Dendritic cell treated with granulocyte-macrophage colony-stimulating factor and Interleukin-4, amounts not matched to agents 40 ng/mL and 50 ng/mL, for 4 days (primary cell): ENCODE measurements around the gene TTLL11.
A peak's percentile ranks its signal among the peaks of the same experiment; 100 is the strongest.

Experiments
- H3K27ac Mint-ChIP-seq: one replicate; pipeline ENCODE4 v1.8.0; 2022; ENCODE audit warnings: mild to moderate bottlenecking, mixed read lengths
- H3K27me3 Mint-ChIP-seq: one replicate; pipeline ENCODE4 v1.8.0; 2022; ENCODE audit warnings: mild to moderate bottlenecking, mixed read lengths
- H3K36me3 Mint-ChIP-seq: one replicate; pipeline ENCODE4 v1.8.0; 2022; ENCODE audit warnings: low read depth, mixed read lengths
- H3K4me1 Mint-ChIP-seq: one replicate; pipeline ENCODE4 v1.8.0; 2022; ENCODE audit warnings: low read depth, mixed read lengths
- H3K4me3 Mint-ChIP-seq: one replicate; pipeline ENCODE4 v1.8.0; 2022; ENCODE audit warnings: mild to moderate bottlenecking, moderate library complexity, mixed read lengths
- H3K9me3 Mint-ChIP-seq: one replicate; pipeline ENCODE4 v1.8.0; 2022; ENCODE audit warnings: mixed read lengths
- intact Hi-C: fragments of 100-400 bp; cut with micrococcal nuclease; formaldehyde crosslinking; loops from one replicate; pipeline ENCODE4 v1.15.0; 2022

TTLL11 gene

DNA sequence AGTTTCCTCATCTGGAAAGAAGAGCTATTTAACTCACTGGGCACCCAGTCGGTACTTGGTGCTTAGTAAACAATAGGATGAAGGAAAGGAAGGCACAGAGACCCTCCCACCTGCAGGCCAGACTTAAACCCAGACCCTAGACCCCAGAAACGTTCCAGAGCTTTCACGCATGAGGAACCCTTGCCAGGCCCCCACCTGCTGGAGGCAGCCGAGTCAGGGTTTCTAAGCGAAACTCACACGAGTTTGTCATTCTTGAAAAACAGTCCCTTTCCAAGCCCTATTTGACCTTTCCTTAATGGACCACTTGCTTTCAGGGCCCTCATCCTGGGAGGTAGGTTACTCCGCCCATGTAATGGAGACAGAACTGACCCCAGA lies 35.8 kb upstream of the TTLL11 start:
- H3K27me3 Mint-ChIP-seq = peaks cover 64% of the 10 kb centered on the region
- peaks cover 7% of the 10 kb centered on the region for H3K4me1 Mint-ChIP-seq
- H3K27ac Mint-ChIP-seq = no peak overlapping the region
- no peaks in the 10 kb centered on the region for H3K36me3 Mint-ChIP-seq
- H3K9me3 Mint-ChIP-seq = no peaks in the 10 kb centered on the region
- no peak overlapping the region for H3K4me3 Mint-ChIP-seq
- intact Hi-C loops = no loop called here

DNA sequence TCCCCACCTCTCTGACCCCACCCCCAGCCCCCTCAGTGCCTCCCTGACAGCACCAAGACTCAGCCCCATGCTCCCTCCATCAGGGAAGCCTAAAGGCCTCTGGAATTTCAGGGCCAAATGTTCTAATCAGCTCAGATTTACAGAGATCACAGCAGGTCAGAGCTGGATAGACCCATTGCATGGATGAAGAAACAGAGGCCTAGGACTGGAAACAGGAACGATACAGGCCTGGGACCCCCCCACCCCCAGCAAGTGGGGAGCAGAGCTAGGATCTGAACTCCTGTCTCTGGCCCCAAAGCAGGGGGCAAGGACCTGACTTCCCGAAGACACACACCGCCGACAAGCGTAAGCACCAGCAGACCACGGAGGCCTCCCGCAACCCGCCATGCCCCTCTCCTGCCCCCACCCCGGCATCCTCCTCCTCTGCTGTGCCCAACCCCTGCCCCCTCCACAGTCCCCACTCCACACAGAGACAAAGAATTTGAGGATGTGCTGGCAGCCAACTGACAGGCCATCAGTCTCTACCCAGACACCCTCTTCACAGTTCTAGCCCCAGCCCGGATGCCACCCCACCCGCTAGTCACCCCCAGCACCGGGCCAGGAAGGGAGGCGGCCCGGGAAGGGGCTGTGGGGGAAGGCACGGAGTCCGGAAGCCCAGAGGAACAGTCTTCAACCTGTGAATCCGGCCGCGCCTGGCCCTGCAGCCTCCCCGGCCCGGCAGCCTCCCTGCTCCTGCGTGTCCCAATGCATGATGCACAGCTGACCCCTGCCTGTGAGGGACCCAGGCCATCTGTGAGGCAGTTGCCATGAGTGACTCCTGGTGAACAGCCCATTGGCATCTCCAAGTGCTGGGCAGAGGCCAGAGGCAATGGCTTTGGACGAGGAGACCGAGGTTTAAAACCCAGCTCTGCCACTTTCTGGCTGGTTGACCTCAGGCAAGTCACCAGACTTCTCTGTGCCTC lies 35.2 kb upstream of the TTLL11 start:
- no peak overlapping the region for H3K4me3 Mint-ChIP-seq
- H3K4me1 Mint-ChIP-seq = peaks cover 7% of the 10 kb centered on the region
- H3K36me3 Mint-ChIP-seq = no peaks in the 10 kb centered on the region
- H3K9me3 Mint-ChIP-seq = no peaks in the 10 kb centered on the region
- intact Hi-C loops = no loop called here
- peaks cover 66% of the 10 kb centered on the region for H3K27me3 Mint-ChIP-seq
- no peak overlapping the region for H3K27ac Mint-ChIP-seq

DNA sequence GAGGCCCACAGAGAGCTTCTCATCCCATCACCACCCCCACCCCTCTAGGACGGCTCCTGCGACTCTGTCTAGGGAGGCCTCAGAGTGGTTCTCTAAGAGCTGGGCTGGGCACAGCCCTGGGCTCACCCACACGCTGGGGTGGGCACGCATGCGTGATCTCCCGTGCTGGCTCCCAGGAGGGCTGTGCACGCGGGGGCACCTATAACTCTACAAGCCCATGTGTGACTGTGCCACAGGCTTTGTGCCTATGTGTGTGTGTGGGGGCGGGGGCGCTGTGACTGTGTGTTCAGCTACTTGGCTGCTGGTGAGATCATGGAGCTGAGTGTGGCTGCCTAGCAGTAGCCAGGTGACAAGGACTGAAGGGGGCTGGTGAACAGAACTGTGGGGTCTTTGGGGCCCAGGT lies 34.3 kb upstream of the TTLL11 start:
- Mint-ChIP-seq H3K27ac (no peak overlapping the region), H3K36me3 (no peaks in the 10 kb centered on the region), H3K9me3 (no peaks in the 10 kb centered on the region), H3K27me3 (peaks cover 66% of the 10 kb centered on the region), H3K4me1 (peaks cover 7% of the 10 kb centered on the region), H3K4me3 (no peak overlapping the region)
- intact Hi-C loops = no loop called here

DNA sequence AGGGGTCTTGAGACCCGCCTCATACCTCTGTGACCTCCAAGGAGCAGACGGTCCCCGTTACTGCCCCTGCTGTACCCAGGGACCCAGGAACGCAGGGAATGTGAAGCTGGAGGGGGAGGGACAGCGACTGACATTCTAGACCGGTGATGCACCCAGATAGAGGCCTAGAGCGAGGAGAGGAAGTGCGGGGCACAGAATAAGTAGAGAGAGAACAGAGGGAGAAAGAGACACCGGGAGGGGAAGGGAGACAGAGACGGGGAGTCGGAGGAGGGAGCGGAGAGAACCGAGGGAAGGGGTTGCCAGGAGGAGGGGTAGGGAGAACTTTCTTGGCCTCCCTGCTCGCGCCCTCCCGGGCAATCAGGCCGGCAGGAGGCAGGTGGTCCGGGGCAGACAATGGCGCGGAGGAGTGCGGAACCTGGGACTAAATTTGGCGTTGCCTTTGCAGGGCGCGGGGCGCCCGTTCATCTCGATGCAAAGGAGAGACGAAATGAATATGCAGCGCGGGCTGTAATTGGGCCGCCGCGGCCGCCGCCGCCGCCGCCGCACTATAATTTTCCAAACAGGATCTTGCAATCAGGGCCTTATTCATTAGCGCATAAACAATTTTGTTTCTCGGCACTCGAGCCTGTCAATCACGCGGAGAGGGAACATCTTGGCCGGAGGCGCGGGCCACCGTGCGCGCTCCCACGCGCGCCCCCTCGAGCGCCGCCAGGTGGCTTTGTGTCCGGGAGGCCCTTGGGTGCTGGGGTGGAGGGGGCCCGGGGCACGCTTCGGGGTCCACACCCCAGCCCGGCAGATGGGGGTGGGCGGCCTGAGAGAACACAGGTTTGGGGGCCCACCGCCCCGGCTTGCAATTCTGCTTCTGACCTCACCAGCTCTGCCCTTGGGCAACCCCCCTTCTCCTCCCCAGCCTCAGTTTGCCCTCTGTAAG lies 33.5 kb upstream of the TTLL11 start:
- H3K9me3 Mint-ChIP-seq = no peaks in the 10 kb centered on the region
- intact Hi-C loops = no loop called here
- H3K27me3 Mint-ChIP-seq = peaks cover 60% of the 10 kb centered on the region
- H3K4me1 Mint-ChIP-seq = peaks cover 7% of the 10 kb centered on the region
- H3K4me3 Mint-ChIP-seq = peak overlapping the region; percentile 60
- H3K36me3 Mint-ChIP-seq = no peaks in the 10 kb centered on the region
- H3K27ac Mint-ChIP-seq = no peak overlapping the region

DNA sequence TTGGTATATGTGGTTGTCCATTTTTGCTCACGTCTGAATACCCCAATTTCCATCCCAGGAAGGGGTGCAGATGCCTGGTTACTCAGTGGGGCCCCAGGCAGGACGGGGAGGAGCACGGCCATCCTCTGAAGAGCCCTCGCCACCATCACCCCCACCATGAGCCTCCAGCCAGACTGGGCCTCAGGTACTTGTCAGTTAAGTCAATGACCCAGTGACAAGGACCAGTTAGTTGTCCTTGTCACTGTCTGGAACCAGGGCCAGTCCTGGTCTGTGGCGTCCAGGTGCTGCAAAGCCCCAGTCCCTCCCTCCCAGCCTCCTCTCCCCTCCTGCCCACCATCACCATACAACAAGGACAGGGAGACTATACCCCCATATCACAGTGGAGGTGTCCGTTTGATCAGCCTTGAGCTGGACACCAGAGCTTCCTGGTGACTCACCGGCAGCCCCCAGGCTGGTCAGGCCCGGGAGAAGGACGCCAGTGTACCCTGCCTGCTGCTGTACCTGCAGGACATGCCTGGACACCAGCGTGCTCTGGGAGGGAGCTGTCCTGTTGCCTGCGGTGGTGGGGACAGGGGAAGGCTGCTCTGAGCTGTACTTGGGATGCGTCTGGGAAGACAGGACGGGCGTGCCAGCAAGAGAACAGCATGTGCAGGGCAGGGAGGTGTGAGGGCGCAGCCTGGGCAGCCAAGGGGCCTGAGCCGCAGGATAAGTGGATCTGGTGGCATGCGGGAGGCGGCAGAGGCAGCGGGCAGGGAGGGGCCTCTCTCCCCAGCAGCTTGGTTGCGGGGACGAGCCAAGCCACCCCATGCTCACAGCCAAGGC lies 32.6 kb upstream of the TTLL11 start:
- intact Hi-C loops = loop anchor here (1.0 kb wide), 3 partner anchors 225 to 685 kb away; no protein-coding TSS in a partner anchor
- Mint-ChIP-seq H3K27me3 (peaks cover 54% of the 10 kb centered on the region), H3K4me3 (no peak overlapping the region), H3K4me1 (peaks cover 7% of the 10 kb centered on the region), H3K9me3 (no peaks in the 10 kb centered on the region), H3K27ac (no peak overlapping the region), H3K36me3 (no peaks in the 10 kb centered on the region)

DNA sequence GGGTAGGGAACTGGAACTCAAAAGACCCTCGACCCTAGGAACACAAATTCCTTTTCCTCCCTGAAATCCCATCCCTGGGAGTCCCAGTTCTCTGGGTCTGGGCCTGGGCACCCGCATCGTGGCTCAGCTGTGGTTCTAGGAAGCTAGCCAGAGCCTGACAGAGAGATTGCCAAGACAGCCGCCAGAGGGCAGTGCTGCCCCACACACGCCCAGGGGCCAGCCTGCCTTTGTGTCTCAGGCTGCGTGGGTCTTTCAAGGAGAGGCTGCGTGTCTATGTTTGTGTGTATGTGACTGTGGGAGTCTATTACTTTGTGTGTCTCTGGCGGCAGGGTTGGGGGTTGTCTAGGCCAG lies 32.0 kb upstream of the TTLL11 start:
- peaks cover 7% of the 10 kb centered on the region for H3K4me1 Mint-ChIP-seq
- H3K27ac Mint-ChIP-seq = no peak overlapping the region
- H3K36me3 Mint-ChIP-seq = no peaks in the 10 kb centered on the region
- no peak overlapping the region for H3K4me3 Mint-ChIP-seq
- no peaks in the 10 kb centered on the region for H3K9me3 Mint-ChIP-seq
- H3K27me3 Mint-ChIP-seq = peaks cover 52% of the 10 kb centered on the region
- intact Hi-C loops = loop anchor here (1.0 kb wide), 3 partner anchors 225 to 685 kb away; no protein-coding TSS in a partner anchor

DNA sequence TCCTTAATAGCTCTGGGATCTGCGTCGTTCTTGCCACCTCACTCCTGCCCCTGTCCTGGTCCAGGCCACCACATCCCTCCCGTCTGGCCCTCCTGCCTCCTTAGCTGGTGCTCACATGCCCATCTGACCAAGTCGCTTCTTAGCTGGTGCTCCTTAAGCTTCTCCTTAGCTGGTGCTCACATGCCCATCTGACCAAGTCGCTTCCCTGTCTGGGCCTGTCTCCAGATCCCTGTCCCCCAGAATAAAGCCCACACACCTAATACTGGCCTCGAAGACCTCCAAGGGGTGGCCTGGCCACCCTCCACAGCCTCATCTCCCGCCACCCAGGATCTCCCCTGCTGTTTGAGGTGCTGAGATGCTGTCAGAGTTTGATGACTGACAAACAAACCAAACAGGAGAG lies 31.4 kb upstream of the TTLL11 start:
- Mint-ChIP-seq H3K4me3 (no peak overlapping the region), H3K4me1 (peaks cover 7% of the 10 kb centered on the region), H3K36me3 (no peaks in the 10 kb centered on the region), H3K27me3 (peaks cover 51% of the 10 kb centered on the region), H3K9me3 (no peaks in the 10 kb centered on the region), H3K27ac (no peak overlapping the region)
- intact Hi-C loops = no loop called here

DNA sequence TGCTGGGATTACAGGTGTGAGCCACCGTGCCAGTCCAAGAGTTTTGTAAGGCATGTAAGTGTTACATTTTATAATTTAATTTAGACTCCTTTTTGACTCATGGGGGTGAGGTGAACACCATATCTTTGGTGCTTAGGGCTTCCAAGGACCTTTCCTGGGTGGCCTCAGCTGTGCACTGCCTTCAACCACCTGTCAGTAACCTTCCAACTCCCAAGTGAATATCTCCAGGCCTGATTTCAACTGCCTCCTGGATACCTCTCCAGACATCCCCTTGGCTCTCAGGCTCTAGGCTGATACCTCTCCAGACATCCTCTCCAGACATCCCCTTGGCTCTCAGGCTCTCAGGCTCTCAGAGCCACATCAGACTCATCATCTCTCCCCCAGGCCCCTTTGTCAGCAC lies 30.9 kb upstream of the TTLL11 start:
- intact Hi-C loops = no loop called here
- H3K9me3 Mint-ChIP-seq = no peaks in the 10 kb centered on the region
- peaks cover 49% of the 10 kb centered on the region for H3K27me3 Mint-ChIP-seq
- no peak overlapping the region for H3K27ac Mint-ChIP-seq
- no peak overlapping the region for H3K4me3 Mint-ChIP-seq
- no peaks in the 10 kb centered on the region for H3K36me3 Mint-ChIP-seq
- H3K4me1 Mint-ChIP-seq = peaks cover 7% of the 10 kb centered on the region

DNA sequence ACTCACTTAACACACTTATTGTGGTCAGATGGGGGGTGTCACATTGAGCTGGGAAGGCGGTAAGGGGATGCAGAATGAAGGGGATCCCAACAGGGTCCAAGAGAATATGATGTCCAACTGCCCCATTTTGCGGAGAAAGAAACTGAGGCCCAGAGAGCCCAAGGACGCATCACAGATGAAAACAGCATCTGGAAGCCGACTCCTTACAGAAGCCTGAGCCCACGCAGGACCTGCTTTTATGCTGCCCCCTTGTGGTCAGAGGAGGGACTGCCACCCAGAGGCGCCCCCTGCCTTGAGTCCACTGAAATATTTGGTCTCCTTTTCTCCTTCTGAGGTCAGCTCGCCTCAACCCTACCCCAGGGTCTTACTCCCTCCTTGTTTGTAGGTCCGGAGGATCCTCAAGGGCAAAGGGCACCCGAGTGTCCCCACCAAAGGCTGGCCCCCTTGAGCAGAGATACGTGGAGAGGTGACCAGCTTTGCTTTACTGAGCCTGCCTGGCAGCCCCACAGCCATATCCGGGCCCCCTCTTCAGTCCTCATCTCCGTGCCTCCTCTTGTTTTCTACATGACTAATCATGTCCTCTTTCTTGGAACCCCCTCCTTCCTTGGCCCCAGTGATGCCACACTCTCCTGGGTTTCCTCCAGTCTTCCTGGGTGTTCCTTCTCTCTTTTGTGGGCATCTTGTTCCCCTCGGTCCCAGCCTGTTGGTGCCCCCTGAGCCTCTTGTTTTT lies 30.0 kb upstream of the TTLL11 start:
- Mint-ChIP-seq H3K9me3 (no peaks in the 10 kb centered on the region), H3K27me3 (peaks cover 43% of the 10 kb centered on the region), H3K36me3 (no peaks in the 10 kb centered on the region), H3K27ac (no peak overlapping the region), H3K4me1 (peaks cover 7% of the 10 kb centered on the region), H3K4me3 (no peak overlapping the region)
- intact Hi-C loops = loop anchor here (1.0 kb wide), 1 partner anchor 24 kb away; no protein-coding TSS in a partner anchor

DNA sequence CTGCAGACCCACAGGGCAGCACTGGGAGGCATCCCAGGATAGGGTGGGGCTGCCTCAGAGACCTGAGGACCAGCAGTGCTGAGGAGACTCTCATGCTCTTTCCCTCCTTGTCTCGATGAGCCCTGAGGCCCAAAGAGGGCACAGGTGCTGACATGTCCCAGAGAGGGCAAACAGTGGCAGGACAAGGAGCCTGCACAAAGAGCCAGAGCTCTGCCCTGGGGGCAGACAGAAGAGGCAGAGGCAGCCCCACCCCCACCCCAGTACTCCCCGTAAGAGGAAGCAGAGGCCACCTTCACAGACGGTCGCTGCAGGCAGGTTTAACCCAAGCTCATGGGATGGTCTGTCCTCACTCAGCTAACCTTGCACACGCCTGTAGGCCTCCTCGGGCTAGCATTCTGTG lies 29.4 kb upstream of the TTLL11 start:
- intact Hi-C loops = no loop called here
- Mint-ChIP-seq H3K27me3 (peaks cover 37% of the 10 kb centered on the region), H3K36me3 (no peaks in the 10 kb centered on the region), H3K9me3 (no peaks in the 10 kb centered on the region), H3K4me3 (no peak overlapping the region), H3K27ac (no peak overlapping the region), H3K4me1 (peaks cover 7% of the 10 kb centered on the region)

DNA sequence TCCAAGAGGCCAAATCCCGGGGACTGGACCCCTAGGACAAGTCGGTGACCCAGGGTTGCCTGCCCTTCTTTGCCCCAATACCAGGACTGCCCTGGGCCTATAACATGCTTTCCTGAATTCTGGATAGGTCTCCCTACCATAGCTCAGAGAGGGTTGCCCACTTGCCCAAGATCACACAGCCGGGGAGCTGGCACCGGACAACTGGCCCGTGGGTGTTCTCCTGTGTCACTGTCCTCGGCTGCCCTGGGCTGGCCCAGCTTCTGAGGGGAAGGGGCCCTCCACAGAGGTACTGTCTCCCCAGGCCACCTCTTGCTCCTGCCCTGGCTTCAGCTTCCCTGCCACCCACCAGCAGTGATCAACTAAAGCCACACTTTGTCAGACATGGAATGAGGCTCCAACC lies 28.8 kb upstream of the TTLL11 start:
- H3K4me3 Mint-ChIP-seq = no peak overlapping the region
- no peaks in the 10 kb centered on the region for H3K36me3 Mint-ChIP-seq
- peaks cover 32% of the 10 kb centered on the region for H3K27me3 Mint-ChIP-seq
- H3K4me1 Mint-ChIP-seq = peaks cover 7% of the 10 kb centered on the region
- H3K27ac Mint-ChIP-seq = no peak overlapping the region
- H3K9me3 Mint-ChIP-seq = no peaks in the 10 kb centered on the region
- intact Hi-C loops = no loop called here

DNA sequence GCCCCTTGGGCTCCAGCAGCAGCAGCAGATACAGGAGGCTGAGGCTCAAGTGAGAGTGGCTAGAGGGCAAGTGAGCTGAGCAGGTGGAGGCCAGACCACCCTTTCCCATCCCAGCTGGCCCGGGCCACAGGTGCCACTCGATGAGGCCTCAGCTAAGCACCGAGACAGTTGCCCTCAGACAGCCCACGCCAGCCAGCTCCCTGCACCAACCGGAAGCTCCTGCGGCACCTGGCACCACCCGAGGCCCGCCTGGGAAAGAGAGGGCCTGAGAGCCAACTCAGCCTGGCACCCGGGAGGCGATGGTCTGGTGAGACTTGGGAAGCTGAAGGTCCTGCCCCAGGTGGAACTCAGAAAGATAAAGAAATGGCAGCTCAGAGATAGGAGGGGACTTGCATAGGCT lies 28.3 kb upstream of the TTLL11 start:
- no peak overlapping the region for H3K27ac Mint-ChIP-seq

More for the DNA sequence above, 28.3 kb upstream of the TTLL11 start:
- intact Hi-C loops = no loop called here
- Mint-ChIP-seq H3K36me3 (no peaks in the 10 kb centered on the region), H3K9me3 (no peaks in the 10 kb centered on the region), H3K4me1 (peaks cover 4% of the 10 kb centered on the region), H3K4me3 (no peak overlapping the region), H3K27me3 (peaks cover 27% of the 10 kb centered on the region)
